Activated CD8-positive, alpha-beta memory T cell treated with anti-CD3 and anti-CD28 coated beads for 48 hours (primary cell): Measurements from ENCODE around the gene LUZP2.

Source experiments
- DNase-seq, 3 experiments: peaks; one replicate each; pipeline ENCODE4 v3.0.0-alpha.2; 2020; ENCODE audit warnings: low read depth in 2 of 3, low spot score in 2 of 3

LUZP2 gene

GRCh38 chr11:24560324-24560723 is 63.5 kb downstream of the LUZP2 start:
- no peak for DNase-seq

- no peak for DNase-seq
Observed at GRCh38 chr11:24567380-24567779, 70.5 kb downstream of the LUZP2 start.

- no peak for DNase-seq
Observed at GRCh38 chr11:24572376-24572775, 75.5 kb downstream of the LUZP2 start.

- DNase-seq, result no peak
Observed at GRCh38 chr11:24574461-24574860, 77.6 kb downstream of the LUZP2 start.

- no peak for DNase-seq
Observed at GRCh38 chr11:24575392-24575791, 78.5 kb downstream of the LUZP2 start.

GRCh38 chr11:24585192-24585591 is 88.3 kb downstream of the LUZP2 start:
- DNase-seq, result no peak

GRCh38 chr11:24587635-24588034 is 90.8 kb downstream of the LUZP2 start:
- no peak for DNase-seq

GRCh38 chr11:24588081-24588480 is 91.2 kb downstream of the LUZP2 start:
- DNase-seq, result no peak

- no peak for DNase-seq
Observed at GRCh38 chr11:24589064-24589463, 92.2 kb downstream of the LUZP2 start.

GRCh38 chr11:24591283-24591682 is 94.4 kb downstream of the LUZP2 start:
- DNase-seq, result no peak

- DNase-seq, result no peak
Observed at GRCh38 chr11:24592360-24592759, 95.5 kb downstream of the LUZP2 start.

GRCh38 chr11:24593332-24593731 is 96.5 kb downstream of the LUZP2 start:
- no peak for DNase-seq

GRCh38 chr11:24594401-24594800 is 97.5 kb downstream of the LUZP2 start:
- DNase-seq, result no peak

GRCh38 chr11:24598641-24599040 is 101.8 kb downstream of the LUZP2 start:
- DNase-seq, result no peak

- no peak for DNase-seq
Observed at GRCh38 chr11:24609192-24610119, 112.6 kb downstream of the LUZP2 start.

- no peak for DNase-seq
Observed at GRCh38 chr11:24615451-24616160, 118.8 kb downstream of the LUZP2 start.

- no peak for DNase-seq
Observed at GRCh38 chr11:24617856-24618255, 121.0 kb downstream of the LUZP2 start.

- no peak for DNase-seq
Observed at GRCh38 chr11:24619900-24620299, 123.0 kb downstream of the LUZP2 start.

- DNase-seq, result no peak
Observed at GRCh38 chr11:24622262-24622661, 125.4 kb downstream of the LUZP2 start.

GRCh38 chr11:24623121-24623520 is 126.3 kb downstream of the LUZP2 start:
- no peak for DNase-seq

- DNase-seq, result no peak
Observed at GRCh38 chr11:24624432-24624831, 127.6 kb downstream of the LUZP2 start.

GRCh38 chr11:24625975-24626374 is 129.1 kb downstream of the LUZP2 start:
- no peak for DNase-seq
